Testis (tissue), 3 donors: Measurements from ENCODE around the gene PCDHGA1. TPM values are rescaled to one million over a fixed set of nuclear protein-coding genes. Genes with fewer than 3 reads are reported as not detected.
A peak's percentile ranks its signal among the peaks of the same experiment; 100 is the strongest.

ENCODE experiments used
- DNase-seq: peaks from one replicate; pipeline ENCODE4 v3.0.0-alpha.2; 2019
- H3K27ac ChIP-seq, 2 donors: fragments of 200-600 bp; sonication (generic); one replicate each; pipeline ENCODE4 v1.5.1; 2019
- H3K27me3 ChIP-seq: fragments of 200-600 bp; sonication (generic); one replicate; pipeline ENCODE4 v1.5.1; 2019
- H3K36me3 ChIP-seq: fragments of 200-600 bp; sonication (generic); one replicate; pipeline ENCODE4 v1.5.1; 2017; ENCODE audit warnings: low read depth; ENCODE audit errors: missing control alignments
- H3K4me1 ChIP-seq: fragments of 200-600 bp; sonication (generic); one replicate; pipeline ENCODE4 v1.5.1; 2019
- H3K4me3 ChIP-seq, 2 donors: fragments of 200-600 bp; sonication (generic); one replicate each; pipeline ENCODE4 v1.5.1; 2017 to 2019
- H3K9me3 ChIP-seq: fragments of 200-600 bp; sonication (generic); one replicate; pipeline ENCODE4 v1.5.1; 2017
- CTCF ChIP-seq, 3 experiments: fragments of 450-650 bp in 2 of 3; fragments of 200-600 bp in 1 of 3; sonication (generic) in 1 of 3; IDR thresholded peaks; one replicate each; pipeline ENCODE4 v1.5.1; 2016 to 2019; ENCODE audit warnings: antibody characterized with exemption in 3 of 3, mild to moderate bottlenecking in 2 of 3, moderate library complexity in 1 of 3
- POLR2A ChIP-seq: fragments of 450-650 bp; IDR thresholded peaks from one replicate; pipeline ENCODE4 v1.6.1; 2017; ENCODE audit warnings: antibody characterized with exemption, mild to moderate bottlenecking, moderate library complexity
- WGBS, 2 donors: methylation state at CpG; one replicate each; pipeline ENCODE4 v1.1.5; 2018; 5-methylcytosine and 5-hydroxymethylcytosine counted together
- intact Hi-C: fragments of 100-400 bp; cut with DNase I; formaldehyde crosslinking; loops from one replicate; pipeline ENCODE4 v1.15.1; 2023; ENCODE audit warnings: low total_unique reads
- polyA plus RNA-seq: library from polyadenylated mRNA; stranded (reverse); fragments of 350-450 nt; fragmentation: Illumina TruSeq; extraction: RNeasy Lipid Tissue Mini Kit (QIAGEN cat#74804); gene quantifications from one replicate; pipeline ENCODE4 v1.2.3, GENCODE V29; 2014; ENCODE audit warnings: low read depth, low replicate concordance; ENCODE audit not compliant: insufficient read depth
- total RNA-seq, 2 donors: library from RNA; depleted of rRNA; stranded (reverse); fragments of >200 nt; gene quantifications; one replicate each; pipeline ENCODE4 v1.2.3, GENCODE V29; 2016

PCDHGA1 gene
- total and polyA plus RNA-seq, 3 donors from 2014 or later, result 1.6 to 13.1 (median 8.7) TPM

GRCh38 chr5:141363952-141364660 is 33.8 kb downstream of the PCDHGA1 start, which contains the start of gene PCDHGA5:
Gene PCDHGA5, plus strand, starts transcription at chr5:141364162. Its CDS starts 169 bp downstream, at chr5:141364331.
- no peaks in the 10 kb centered on the region for H3K4me1 ChIP-seq
- TF ChIP-seq CTCF (IDR thresholded peaks at IDR 0.05), result no peak
- TF ChIP-seq POLR2A, result no peak
- intact Hi-C loops, result no loop called here
- peak within 1 kb of the TSS in 1 of 2 donors; percentile 27 for H3K4me3 ChIP-seq
- no peaks in the 10 kb centered on the region for H3K27me3 ChIP-seq
- H3K27ac ChIP-seq, result no peak within 1 kb of the TSS
- no peaks in the 10 kb centered on the region for H3K9me3 ChIP-seq
- no peak for DNase-seq
- no peaks in the 10 kb centered on the region for H3K36me3 ChIP-seq
- 17 to 20% methylated on average over 28 to 34 of the region's 34 CpGs for WGBS, 2 donors

GRCh38 chr5:141366016-141366896 is 35.9 kb downstream of the PCDHGA1 start:
- H3K36me3 ChIP-seq, result no peaks in the 10 kb centered on the region
- no peaks in the 10 kb centered on the region for H3K4me1 ChIP-seq
- intact Hi-C loops, result no loop called here
- no peaks in the 10 kb centered on the region for H3K27me3 ChIP-seq
- no peak for TF ChIP-seq CTCF (IDR thresholded peaks at IDR 0.05)
- no peak for TF ChIP-seq POLR2A
- DNase-seq, result no peak
- H3K9me3 ChIP-seq, result no peaks in the 10 kb centered on the region
- H3K4me3 ChIP-seq, result no peak overlapping the region
- H3K27ac ChIP-seq, result no peak overlapping the region
- WGBS, 2 donors, result 28 to 34% methylated on average over 22 to 46 of the region's 46 CpGs

- intact Hi-C loops, result no loop called here
- Histone ChIP-seq H3K4me1 (no peaks in the 10 kb centered on the region), H3K9me3 (no peaks in the 10 kb centered on the region), H3K36me3 (no peaks in the 10 kb centered on the region), H3K4me3 (no peak within 1 kb of the TSS), H3K27me3 (no peaks in the 10 kb centered on the region), H3K27ac (no peak within 1 kb of the TSS)
- 16 to 18% methylated on average over 32 of the region's 32 CpGs for WGBS, 2 donors
- TF ChIP-seq POLR2A (no peak), CTCF (IDR thresholded peaks at IDR 0.05) (no peak)
- DNase-seq, result no peak
These were observed 39.9 kb downstream of the PCDHGA1 start, which contains the start of gene PCDHGB3 for GRCh38 chr5:141369994-141370848. Gene PCDHGB3, plus strand, starts transcription at chr5:141370242. Its CDS starts 153 bp downstream, at chr5:141370395.

- DNase-seq, result no peak
- intact Hi-C loops, result no loop called here
- H3K36me3 ChIP-seq, result no peaks in the 10 kb centered on the region
These were observed 41.5 kb downstream of the PCDHGA1 start for GRCh38 chr5:141371572-141372475.

More at GRCh38 chr5:141371572-141372475, 41.5 kb downstream of the PCDHGA1 start:
- Histone ChIP-seq H3K9me3 (no peaks in the 10 kb centered on the region), H3K27me3 (no peaks in the 10 kb centered on the region), H3K4me3 (no peak overlapping the region), H3K27ac (no peak overlapping the region), H3K4me1 (no peaks in the 10 kb centered on the region)
- no peak for TF ChIP-seq CTCF (IDR thresholded peaks at IDR 0.05)
- no peak for TF ChIP-seq POLR2A
- 18 to 23% methylated on average over 48 to 69 of the region's 69 CpGs for whole genome bisulfite sequencing, 2 donors
